GM21737 (cell line): ENCODE data around the gene ACOX2.
A peak's percentile ranks its signal among the peaks of the same experiment; 100 is the strongest.
"Not testable (repeated sequence)": the region's sequence is repeated elsewhere in the genome, so short reads cannot be mapped to it uniquely, and the experiment has no call there.

Source experiments
- ATAC-seq: cut with Tn5 transposase; IDR thresholded peaks from one replicate; pipeline ENCODE4 v1.9.1; 2021; ENCODE audit warnings: mild to moderate bottlenecking, moderate library complexity; ENCODE audit not compliant: unreplicated experiment

Gene ACOX2

GRCh38 chr3:58535531-58536500 lies 1.2 kb downstream of the ACOX2 start:
- ATAC-seq = no peak

GRCh38 chr3:58534592-58535494 lies 2.1 kb downstream of the ACOX2 start:
- ATAC-seq = no peak

DNA sequence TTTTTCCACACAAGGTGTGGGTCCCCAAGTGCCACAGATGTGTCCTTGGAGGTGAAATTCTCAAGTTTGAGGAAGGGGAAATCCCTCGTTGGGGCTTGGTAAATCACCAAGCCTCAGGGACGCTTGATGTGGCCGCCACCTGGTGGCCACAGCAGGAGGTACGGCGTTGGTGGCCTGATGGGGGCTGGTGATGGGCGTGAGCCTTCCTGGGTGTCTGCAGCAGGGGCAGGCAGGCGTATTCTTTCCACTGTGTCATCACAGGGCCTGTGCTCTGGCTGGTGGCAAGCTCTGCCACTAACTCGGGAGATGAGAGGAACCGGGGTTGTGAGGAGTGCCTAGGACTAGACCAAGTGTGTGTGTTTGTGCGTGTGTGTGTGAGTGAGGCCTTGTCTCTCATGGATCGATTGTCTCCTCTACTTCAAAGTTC lies 4.2 kb downstream of the ACOX2 start:
- peak; percentile 91 for ATAC-seq

DNA sequence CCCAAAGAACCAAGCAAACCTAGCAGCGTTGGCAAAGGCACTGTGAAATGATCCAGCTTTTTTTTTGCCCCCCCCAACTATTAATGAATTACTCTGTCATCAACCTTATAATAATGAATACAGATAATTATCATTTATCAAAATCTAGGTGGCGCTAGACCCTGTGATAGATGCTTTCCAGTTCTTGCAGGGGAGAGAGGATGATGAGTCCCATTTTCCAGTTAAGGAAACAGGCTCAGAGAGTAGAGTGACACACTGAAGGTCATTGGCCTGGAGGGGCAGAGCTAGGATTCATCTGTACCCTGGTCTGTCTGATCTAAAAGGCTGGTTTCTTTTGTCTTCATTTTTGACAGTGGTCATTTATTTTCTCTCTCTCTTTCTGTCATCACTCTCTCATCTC lies 5.0 kb downstream of the ACOX2 start:
- ATAC-seq = no peak

GRCh38 chr3:58531555-58531954 lies 5.4 kb downstream of the ACOX2 start:
- no peak for ATAC-seq

GRCh38 chr3:58530354-58530865 lies 6.6 kb downstream of the ACOX2 start:
- no peak for ATAC-seq

GRCh38 chr3:58529516-58530353 lies 7.3 kb downstream of the ACOX2 start:
- no peak for ATAC-seq

GRCh38 chr3:58528629-58529028 lies 8.4 kb downstream of the ACOX2 start:
- ATAC-seq = no peak

- not testable (repeated sequence) for ATAC-seq
Measured at GRCh38 chr3:58527440-58527839, 9.6 kb downstream of the ACOX2 start.

GRCh38 chr3:58526515-58526957 lies 10.5 kb downstream of the ACOX2 start:
- no peak for ATAC-seq

GRCh38 chr3:58524326-58524888 lies 12.6 kb downstream of the ACOX2 start:
- ATAC-seq = no peak

- ATAC-seq = no peak
Measured at GRCh38 chr3:58522759-58523425, 14.1 kb downstream of the ACOX2 start.

DNA sequence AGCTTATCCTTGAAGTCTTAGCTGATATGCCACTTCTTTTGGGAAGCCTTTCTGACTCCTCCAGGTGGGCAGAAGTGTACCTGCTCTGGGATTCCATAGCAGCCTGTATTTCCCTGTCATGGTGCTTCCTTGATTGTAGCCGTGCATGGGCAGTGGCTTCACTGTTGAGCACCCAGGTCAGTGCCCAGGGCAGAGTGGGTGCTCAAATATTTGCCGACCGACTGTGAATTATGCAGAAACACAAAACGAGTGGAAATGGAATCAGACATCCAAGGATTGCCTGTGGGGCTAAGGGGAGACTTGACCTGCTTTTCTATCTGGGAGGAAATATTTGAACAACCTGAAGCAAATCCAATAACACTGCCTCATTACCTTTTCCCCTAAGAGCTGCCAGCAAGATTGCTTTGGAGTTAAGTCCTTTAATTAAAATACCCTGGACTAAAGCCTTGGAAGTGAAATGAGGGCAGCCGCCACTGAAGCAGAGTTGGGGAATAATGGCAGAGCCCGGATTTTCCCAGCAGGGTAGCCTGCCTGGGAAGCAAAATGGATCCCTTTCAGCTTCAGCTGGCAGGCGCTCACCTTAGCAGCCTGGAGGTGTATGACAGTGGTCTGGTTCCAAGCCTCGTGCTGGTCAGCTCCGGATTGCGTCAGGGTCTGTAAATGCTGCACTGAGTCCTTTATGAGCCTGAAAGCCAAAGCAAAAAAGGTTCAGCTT lies 14.9 kb downstream of the ACOX2 start:
- no peak for ATAC-seq

DNA sequence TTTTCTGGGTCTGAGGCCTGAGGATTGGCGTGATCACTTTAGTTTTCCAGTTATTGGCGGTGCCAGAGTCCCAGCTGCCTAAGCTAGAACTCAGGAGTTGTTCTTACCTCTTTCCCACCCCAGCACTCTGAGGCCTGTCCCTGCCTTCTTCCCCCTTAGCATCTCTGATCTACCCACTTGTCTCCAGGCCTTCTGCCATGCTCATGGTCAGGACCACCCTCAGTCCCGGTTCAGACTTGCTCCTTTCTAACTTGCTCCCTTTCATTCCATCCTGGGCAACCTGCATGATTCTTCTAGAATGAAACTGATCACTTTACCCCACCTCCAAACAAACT lies 15.7 kb downstream of the ACOX2 start:
- ATAC-seq = no peak

DNA sequence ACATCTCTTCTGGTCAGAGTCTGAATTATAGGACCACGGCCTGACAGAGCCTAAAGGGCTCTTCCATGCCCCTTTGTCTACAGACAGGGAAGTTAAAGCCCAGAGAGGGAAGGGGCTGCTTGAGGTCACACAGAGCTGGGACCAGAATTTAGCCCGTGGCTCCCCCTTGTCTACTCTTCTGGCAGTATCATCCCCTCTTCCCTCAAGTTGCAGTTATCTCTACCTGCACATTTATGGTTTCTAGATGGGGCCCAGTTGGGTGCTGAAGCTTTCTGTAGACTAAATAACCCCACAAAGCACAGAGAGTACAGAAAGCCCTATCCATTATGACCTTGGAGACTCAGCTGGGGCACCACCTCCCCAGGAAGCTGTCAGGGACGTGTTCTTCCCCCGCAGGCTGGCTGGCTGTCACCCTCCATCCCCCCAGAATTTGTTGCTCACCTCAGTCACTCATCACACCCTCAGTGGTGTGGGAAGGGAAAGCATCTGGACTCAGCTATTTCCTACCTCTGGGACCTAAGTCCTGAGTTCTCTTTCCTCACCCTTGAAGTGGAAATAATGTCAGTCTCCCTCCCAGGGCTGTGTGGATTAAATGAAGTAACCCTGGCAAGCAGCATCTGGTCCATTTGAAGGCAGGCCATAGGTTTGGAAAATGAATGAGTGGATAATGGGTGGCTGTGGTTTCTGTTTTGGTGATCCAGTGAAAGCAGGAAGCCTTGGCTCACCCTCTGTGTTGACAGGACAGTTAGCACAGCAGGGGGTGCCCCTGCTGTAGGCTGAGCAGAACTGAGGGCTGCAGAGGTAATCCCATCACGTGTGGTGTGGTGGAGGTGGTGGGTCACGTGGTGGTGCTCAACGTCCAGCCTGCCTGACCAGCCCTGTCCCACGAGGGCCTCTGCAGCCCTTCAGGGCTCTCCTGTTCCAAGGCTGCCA lies 16.3 kb downstream of the ACOX2 start:
- ATAC-seq = no peak

GRCh38 chr3:58519668-58520402 lies 17.2 kb downstream of the ACOX2 start:
- no peak for ATAC-seq

- ATAC-seq = no peak
Measured at GRCh38 chr3:58518291-58518789, 18.6 kb downstream of the ACOX2 start.
